ENCODE measurements around the gene KCNJ6. TPM values are rescaled to one million over a fixed set of nuclear protein-coding genes. Genes with fewer than 3 reads are reported as not detected.

Gene KCNJ6
- total RNA-seq, 1 experiment from 2014 or later: not detected

GRCh38 chr21:37702241-37702640 is 214.0 kb downstream of the KCNJ6 start:
- ChIA-PET CTCF (no interaction called here), POLR2A (ENCODE audit: low non-redundant PET) (no interaction called here)
- intact Hi-C loops (cut with micrococcal nuclease; ENCODE audit: unreplicated experiment): loop anchor here (5.0 kb wide), 1 partner anchor 425 kb away; no protein-coding TSS in a partner anchor
- H3K4me3 ChIP-seq (ENCODE audit: low read depth, low read length, poor library complexity, severe bottlenecking): no peak overlapping the region
- H3K27me3 ChIP-seq (replicated peaks; ENCODE audit: insufficient read depth, low read depth, low read length, poor library complexity): peaks cover 34% of the 10 kb centered on the region
- H3K27ac ChIP-seq (ENCODE audit: low read depth, low read length, poor library complexity, severe bottlenecking): no peak overlapping the region
- no peaks in the 10 kb centered on the region for H3K36me3 ChIP-seq (ENCODE audit: insufficient read depth, low read length, poor library complexity, severe bottlenecking)
- no peaks in the 10 kb centered on the region for H3K4me1 ChIP-seq (ENCODE audit: insufficient read depth, low read length, poor library complexity, severe bottlenecking)
- BruUV-seq (replicated peaks): no TSS peak
- TF ChIP-seq CTCF (conservative IDR thresholded peaks at IDR 0.05; ENCODE audit: low read depth, low read length): no peak
- TF ChIP-seq EZH2 (IDR thresholded peaks at IDR 0.05; ENCODE audit: borderline replicate concordance, low read depth, low read length, poor library complexity, severe bottlenecking): no peak
- no peaks in the 10 kb centered on the region for H3K9me3 ChIP-seq (ENCODE audit: low read depth, low read length, poor library complexity, severe bottlenecking)
- DNase-seq (ENCODE audit: low spot score): no peak

DNA sequence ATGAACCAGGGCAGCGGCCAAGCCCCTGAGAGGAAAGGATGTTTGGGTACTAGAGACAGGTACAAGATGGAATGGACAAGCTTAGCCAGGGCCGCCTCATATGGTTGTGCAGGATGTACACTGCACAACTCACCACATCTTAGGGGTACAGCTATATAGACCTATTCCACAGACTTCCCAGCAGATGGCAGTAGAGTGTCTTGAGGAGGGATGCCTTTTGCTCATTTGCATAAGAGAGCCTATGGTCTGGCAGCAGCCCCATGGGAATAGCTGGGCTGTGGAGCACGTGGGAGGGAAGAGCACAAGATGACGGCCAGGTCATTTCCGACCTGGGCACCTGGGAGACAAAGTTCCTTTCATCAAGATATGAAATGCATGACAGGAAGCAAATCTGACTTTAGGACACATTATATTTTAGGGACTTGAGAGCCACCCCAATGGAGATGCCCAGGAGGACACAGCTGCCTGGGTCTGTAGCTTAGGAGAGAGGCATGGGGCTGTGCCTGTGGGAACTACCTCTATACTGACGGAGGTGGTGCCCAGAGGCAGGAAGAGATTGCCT is 215.5 kb downstream of the KCNJ6 start:
- Histone ChIP-seq H3K27me3 (replicated peaks; ENCODE audit: insufficient read depth, low read depth, low read length, poor library complexity) (peaks cover 49% of the 10 kb centered on the region), H3K36me3 (ENCODE audit: insufficient read depth, low read length, poor library complexity, severe bottlenecking) (no peaks in the 10 kb centered on the region), H3K4me3 (ENCODE audit: low read depth, low read length, poor library complexity, severe bottlenecking) (no peak overlapping the region), H3K9me3 (ENCODE audit: low read depth, low read length, poor library complexity, severe bottlenecking) (no peaks in the 10 kb centered on the region), H3K4me1 (ENCODE audit: insufficient read depth, low read length, poor library complexity, severe bottlenecking) (no peaks in the 10 kb centered on the region), H3K27ac (ENCODE audit: low read depth, low read length, poor library complexity, severe bottlenecking) (no peak overlapping the region)
- intact Hi-C loops (cut with micrococcal nuclease; ENCODE audit: unreplicated experiment): loop anchor here (5.0 kb wide), 1 partner anchor 427 kb away; no protein-coding TSS in a partner anchor
- DNase-seq (ENCODE audit: low spot score): peak; percentile 86
- TF ChIP-seq CTCF (conservative IDR thresholded peaks at IDR 0.05; ENCODE audit: low read depth, low read length) (peak; percentile 83), EZH2 (IDR thresholded peaks at IDR 0.05; ENCODE audit: borderline replicate concordance, low read depth, low read length, poor library complexity, severe bottlenecking) (no peak)
- ChIA-PET POLR2A (ENCODE audit: low non-redundant PET) (no interaction called here), CTCF (interaction anchor here (0.5 to 1.1 kb wide), 6 partner anchors 11 to 722 kb away, joined by 3 to 21 read pairs (median 5); no protein-coding TSS in a partner anchor)
- BruUV-seq (replicated peaks): no TSS peak

DNA sequence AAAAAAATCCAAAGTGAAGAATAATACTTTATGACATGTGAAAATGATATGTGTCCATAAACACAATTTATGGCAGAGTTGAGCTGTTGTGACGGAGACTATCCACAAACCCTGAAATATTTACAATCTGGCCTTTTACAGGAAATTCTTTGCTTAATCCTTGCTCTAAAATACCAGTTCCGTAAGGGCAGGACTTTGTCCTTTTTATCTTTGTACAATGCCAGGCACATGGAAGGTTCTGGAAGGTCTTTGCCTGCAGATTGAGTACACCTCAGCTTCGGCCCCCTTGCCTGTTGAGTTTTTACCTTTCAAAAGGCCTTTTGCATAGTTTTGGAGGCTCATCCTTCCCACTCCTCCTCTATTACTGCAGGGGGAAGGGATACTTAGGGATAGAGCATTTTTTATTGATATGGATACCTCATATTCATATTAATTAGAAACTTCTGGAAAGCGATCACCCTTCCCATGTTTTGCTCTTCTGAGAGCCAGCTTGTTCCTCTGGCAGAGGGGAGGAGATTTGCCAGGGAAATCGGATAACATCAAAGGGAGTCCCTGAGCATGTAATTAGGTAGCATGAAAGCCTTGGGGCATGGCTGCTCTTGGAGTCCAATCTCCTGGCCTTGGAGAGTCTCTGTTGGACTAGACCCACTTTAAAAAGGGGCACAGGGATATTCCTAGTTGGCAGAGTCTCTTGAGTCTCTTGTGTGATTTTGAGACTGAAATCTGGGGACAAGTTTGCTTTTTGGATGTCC is 217.1 kb downstream of the KCNJ6 start:
- no peak for TF ChIP-seq CTCF (conservative IDR thresholded peaks at IDR 0.05; ENCODE audit: low read depth, low read length)
- TF ChIP-seq EZH2 (IDR thresholded peaks at IDR 0.05; ENCODE audit: borderline replicate concordance, low read depth, low read length, poor library complexity, severe bottlenecking): no peak
- no peak for DNase-seq (ENCODE audit: low spot score)
- H3K27me3 ChIP-seq (replicated peaks; ENCODE audit: insufficient read depth, low read depth, low read length, poor library complexity): peaks cover 53% of the 10 kb centered on the region
- no TSS peak for BruUV-seq (replicated peaks)
- intact Hi-C loops (cut with micrococcal nuclease; ENCODE audit: unreplicated experiment): no loop called here
- H3K9me3 ChIP-seq (ENCODE audit: low read depth, low read length, poor library complexity, severe bottlenecking): no peaks in the 10 kb centered on the region
- CTCF ChIA-PET: no interaction called here
- no peak overlapping the region for H3K27ac ChIP-seq (ENCODE audit: low read depth, low read length, poor library complexity, severe bottlenecking)
- POLR2A ChIA-PET (ENCODE audit: low non-redundant PET): no interaction called here
- H3K4me1 ChIP-seq (ENCODE audit: insufficient read depth, low read length, poor library complexity, severe bottlenecking): no peaks in the 10 kb centered on the region
- H3K4me3 ChIP-seq (ENCODE audit: low read depth, low read length, poor library complexity, severe bottlenecking): no peak overlapping the region
- no peaks in the 10 kb centered on the region for H3K36me3 ChIP-seq (ENCODE audit: insufficient read depth, low read length, poor library complexity, severe bottlenecking)

Data from A673 (cell line).